Gastroesophageal sphincter (tissue), 3 donors: ENCODE results near the gene TM4SF1.

Experiments used
- EP300 ChIP-seq: sonication (generic); formaldehyde crosslinking; IDR thresholded peaks from one replicate; pipeline ENCODE4 v1.6.1; 2017; ENCODE audit warnings: antibody characterized with exemption, mild to moderate bottlenecking
- TF ChIP-seq, protein P1 (sequence below), 4 experiments: fragments of 200-600 bp in 2 of 4; fragments of 450-650 bp in 2 of 4; sonication (generic) in 1 of 4; IDR thresholded peaks; one replicate each; pipeline ENCODE4 v1.5.1; 2017 to 2019; ENCODE audit warnings: antibody characterized with exemption in 4 of 4, mild to moderate bottlenecking in 2 of 4, moderate library complexity in 2 of 4

- TF ChIP-seq, protein P1, sequence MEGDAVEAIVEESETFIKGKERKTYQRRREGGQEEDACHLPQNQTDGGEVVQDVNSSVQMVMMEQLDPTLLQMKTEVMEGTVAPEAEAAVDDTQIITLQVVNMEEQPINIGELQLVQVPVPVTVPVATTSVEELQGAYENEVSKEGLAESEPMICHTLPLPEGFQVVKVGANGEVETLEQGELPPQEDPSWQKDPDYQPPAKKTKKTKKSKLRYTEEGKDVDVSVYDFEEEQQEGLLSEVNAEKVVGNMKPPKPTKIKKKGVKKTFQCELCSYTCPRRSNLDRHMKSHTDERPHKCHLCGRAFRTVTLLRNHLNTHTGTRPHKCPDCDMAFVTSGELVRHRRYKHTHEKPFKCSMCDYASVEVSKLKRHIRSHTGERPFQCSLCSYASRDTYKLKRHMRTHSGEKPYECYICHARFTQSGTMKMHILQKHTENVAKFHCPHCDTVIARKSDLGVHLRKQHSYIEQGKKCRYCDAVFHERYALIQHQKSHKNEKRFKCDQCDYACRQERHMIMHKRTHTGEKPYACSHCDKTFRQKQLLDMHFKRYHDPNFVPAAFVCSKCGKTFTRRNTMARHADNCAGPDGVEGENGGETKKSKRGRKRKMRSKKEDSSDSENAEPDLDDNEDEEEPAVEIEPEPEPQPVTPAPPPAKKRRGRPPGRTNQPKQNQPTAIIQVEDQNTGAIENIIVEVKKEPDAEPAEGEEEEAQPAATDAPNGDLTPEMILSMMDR (IDR thresholded peaks at IDR 0.05) = no peak
- no peak for TF ChIP-seq EP300
Observed at GRCh38 chr3:149401926-149402310, 24.5 kb upstream of the TM4SF1 start.
